ENCODE data around the gene ROBO3. TPM values are rescaled to one million over a fixed set of nuclear protein-coding genes. Genes with fewer than 3 reads are reported as not detected.
A peak's percentile ranks its signal among the peaks of the same experiment; 100 is the strongest.

Gene ROBO3
- total RNA-seq, 6 experiments from 2014 or later: 0.80 to 3.6 (median 1.8) TPM

DNA sequence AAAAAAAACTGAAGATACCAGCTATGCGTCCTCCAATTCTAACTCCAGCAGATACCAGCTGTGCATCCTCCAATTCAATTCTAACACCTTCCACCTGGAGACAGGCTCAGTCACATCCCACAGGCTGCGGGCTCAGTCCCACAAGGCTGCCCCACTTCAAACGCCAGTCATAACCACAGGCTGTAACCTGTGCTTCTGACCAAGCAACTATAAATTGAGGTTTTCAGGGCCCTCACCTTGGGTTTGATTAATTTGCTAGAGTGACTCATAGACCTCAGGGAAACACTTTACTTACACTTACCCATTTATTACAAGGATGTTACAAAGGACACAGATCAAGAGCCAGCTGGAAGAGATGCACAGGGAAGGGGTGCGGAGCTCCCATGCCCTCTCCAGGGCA lies 32.7 kb upstream of the ROBO3 start:
- 53% methylated on average over 4 of the region's 4 CpGs for WGBS (ENCODE audit: insufficient coverage, low coverage, low lambda C conversion rate, missing lambda C conversion rate)
- Histone ChIP-seq H3K4me1 (peaks cover 0 to 6% (median 0%) of the 10 kb centered on the region in 4 donors), H3K4me3 (no peak overlapping the region), H3K9me3 (no peaks in the 10 kb centered on the region), H3K36me3 (no peaks in the 10 kb centered on the region), H3K27ac (no peak overlapping the region), H3K27me3 (no peaks in the 10 kb centered on the region)
- intact Hi-C loops (cut with DNase I): no loop called here
- no peak for TF ChIP-seq POLR2A (IDR thresholded peaks at IDR 0.05)
- TF ChIP-seq, protein P1, sequence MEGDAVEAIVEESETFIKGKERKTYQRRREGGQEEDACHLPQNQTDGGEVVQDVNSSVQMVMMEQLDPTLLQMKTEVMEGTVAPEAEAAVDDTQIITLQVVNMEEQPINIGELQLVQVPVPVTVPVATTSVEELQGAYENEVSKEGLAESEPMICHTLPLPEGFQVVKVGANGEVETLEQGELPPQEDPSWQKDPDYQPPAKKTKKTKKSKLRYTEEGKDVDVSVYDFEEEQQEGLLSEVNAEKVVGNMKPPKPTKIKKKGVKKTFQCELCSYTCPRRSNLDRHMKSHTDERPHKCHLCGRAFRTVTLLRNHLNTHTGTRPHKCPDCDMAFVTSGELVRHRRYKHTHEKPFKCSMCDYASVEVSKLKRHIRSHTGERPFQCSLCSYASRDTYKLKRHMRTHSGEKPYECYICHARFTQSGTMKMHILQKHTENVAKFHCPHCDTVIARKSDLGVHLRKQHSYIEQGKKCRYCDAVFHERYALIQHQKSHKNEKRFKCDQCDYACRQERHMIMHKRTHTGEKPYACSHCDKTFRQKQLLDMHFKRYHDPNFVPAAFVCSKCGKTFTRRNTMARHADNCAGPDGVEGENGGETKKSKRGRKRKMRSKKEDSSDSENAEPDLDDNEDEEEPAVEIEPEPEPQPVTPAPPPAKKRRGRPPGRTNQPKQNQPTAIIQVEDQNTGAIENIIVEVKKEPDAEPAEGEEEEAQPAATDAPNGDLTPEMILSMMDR (IDR thresholded peaks at IDR 0.05): no peak
- ATAC-seq (no peak), DNase-seq (no peak)

DNA sequence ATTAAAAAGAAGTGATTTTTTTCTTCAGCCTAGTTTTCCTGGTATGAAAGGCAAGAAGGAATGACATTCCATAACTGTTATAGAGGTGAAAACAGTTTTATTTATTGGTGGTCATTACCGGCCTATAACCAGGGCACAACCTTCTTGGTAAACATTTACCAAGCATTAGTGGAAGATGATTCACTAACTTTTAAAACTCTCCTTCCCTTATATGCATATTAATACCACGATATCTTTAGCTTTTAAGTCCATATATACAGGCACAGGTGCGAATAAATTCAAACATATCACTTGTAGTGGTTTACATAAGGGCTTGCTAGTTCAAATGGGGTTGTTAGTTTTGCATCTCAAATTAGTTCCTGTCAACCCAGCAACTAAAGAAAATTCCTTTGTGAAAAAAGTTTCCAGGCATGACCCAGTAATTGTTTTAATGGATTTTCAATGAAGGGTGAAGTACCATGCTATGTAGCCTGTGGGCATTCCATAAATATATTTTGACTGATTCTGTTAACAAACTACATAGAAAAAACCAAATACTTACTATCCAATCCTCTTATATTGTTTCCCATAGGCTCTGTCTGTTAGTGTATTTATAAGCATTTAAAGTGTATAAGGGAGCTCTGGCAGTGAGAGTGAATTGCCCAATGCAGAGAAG lies 30.6 kb upstream of the ROBO3 start:
- intact Hi-C loops (cut with DNase I): no loop called here
- peaks cover 6 to 14% of the 10 kb centered on the region in 2 donors for H3K27me3 ChIP-seq
- H3K9me3 ChIP-seq: no peaks in the 10 kb centered on the region
- no peak for DNase-seq
- ATAC-seq: no peak
- 89% methylated on average over 3 of the region's 3 CpGs for WGBS (ENCODE audit: insufficient coverage, low coverage, low lambda C conversion rate, missing lambda C conversion rate)
- TF ChIP-seq POLR2A (IDR thresholded peaks at IDR 0.05): no peak
- TF ChIP-seq, protein P1 (IDR thresholded peaks at IDR 0.05): no peak
- H3K4me3 ChIP-seq: no peak overlapping the region
- no peaks in the 10 kb centered on the region for H3K36me3 ChIP-seq
- H3K27ac ChIP-seq: no peak overlapping the region
- H3K4me1 ChIP-seq: peaks cover 0 to 14% (median 4%) of the 10 kb centered on the region in 4 donors

DNA sequence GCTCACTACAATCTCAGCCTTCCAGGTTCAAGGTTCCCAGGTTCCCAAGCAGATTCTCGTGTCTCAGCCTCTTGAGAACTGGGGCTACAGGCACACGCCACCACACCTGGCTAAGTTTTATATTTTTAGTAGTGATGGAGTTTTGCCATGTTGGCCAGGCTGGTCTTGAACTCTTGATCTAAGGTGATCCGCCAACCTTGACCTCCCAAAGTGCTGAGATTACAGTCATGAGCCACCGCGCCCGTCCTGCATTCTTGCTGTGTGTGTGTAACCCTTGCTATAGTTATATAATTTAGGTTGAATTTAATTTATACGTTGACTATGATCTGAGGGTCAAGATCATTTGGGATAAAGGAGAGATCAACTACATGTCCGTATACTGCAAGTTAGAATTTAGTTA lies 29.3 kb upstream of the ROBO3 start:
- Histone ChIP-seq H3K4me1 (peaks cover 0 to 17% (median 4%) of the 10 kb centered on the region in 4 donors), H3K4me3 (no peak overlapping the region), H3K9me3 (no peaks in the 10 kb centered on the region), H3K36me3 (no peaks in the 10 kb centered on the region), H3K27ac (no peak overlapping the region), H3K27me3 (peaks cover 7 to 20% of the 10 kb centered on the region in 2 donors)
- no peak for ATAC-seq
- intact Hi-C loops (cut with DNase I): no loop called here
- 80% methylated on average over 7 of the region's 8 CpGs for WGBS (ENCODE audit: insufficient coverage, low coverage, low lambda C conversion rate, missing lambda C conversion rate)
- TF ChIP-seq POLR2A (IDR thresholded peaks at IDR 0.05): no peak
- TF ChIP-seq, protein P1 (IDR thresholded peaks at IDR 0.05): no peak
- DNase-seq: no peak

DNA sequence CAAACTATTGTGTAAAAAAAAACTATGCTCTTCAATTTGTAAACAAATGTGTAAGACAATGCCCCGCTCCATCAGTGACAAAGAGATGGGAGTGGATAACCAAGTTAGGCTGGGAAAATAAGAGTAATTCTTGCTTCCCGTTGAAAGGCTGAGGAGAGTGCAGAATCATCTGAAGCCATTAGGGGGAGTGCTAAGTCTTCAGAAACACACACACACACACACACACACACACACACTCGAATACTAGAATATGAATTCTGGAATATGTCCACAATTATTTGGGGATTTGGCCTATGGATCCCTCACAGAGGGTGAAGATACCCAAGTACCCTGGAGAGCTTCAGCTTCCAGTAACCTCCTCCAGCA lies 27.8 kb upstream of the ROBO3 start:
- peak; percentile 55 to 73 (median 64) for ATAC-seq

More for the DNA sequence above, 27.8 kb upstream of the ROBO3 start:
- Histone ChIP-seq H3K27me3 (peaks cover 12 to 27% of the 10 kb centered on the region in 2 donors), H3K9me3 (no peaks in the 10 kb centered on the region), H3K4me3 (no peak overlapping the region), H3K36me3 (no peaks in the 10 kb centered on the region), H3K4me1 (peaks cover 0 to 17% (median 4%) of the 10 kb centered on the region in 4 donors), H3K27ac (no peak overlapping the region)
- intact Hi-C loops (cut with DNase I): no loop called here
- TF ChIP-seq POLR2A (IDR thresholded peaks at IDR 0.05): no peak
- TF ChIP-seq, protein P1 (IDR thresholded peaks at IDR 0.05): peak in 1 of 4 donors; percentile 19
- DNase-seq: no peak
- 15% methylated on average over 3 of the region's 3 CpGs for WGBS (ENCODE audit: insufficient coverage, low coverage, low lambda C conversion rate, missing lambda C conversion rate)
